Omental fat pad (tissue), 4 donors: Measurements from ENCODE around the gene FLT1. TPM values are rescaled to one million over a fixed set of nuclear protein-coding genes. Genes with fewer than 3 reads are reported as not detected.

Experiments
- ATAC-seq: fragments of 150-250 bp; one replicate; pipeline ENCODE4 v1.9.1; 2016; ENCODE audit warnings: mild to moderate bottlenecking, moderate library complexity; ENCODE audit not compliant: low FRiP score
- DNase-seq: peaks from one replicate; pipeline ENCODE4 v3.0.0-alpha.2; 2019; ENCODE audit warnings: low spot score
- CTCF ChIP-seq, 3 donors: fragments of 450-650 bp; IDR thresholded peaks; one replicate each; pipeline ENCODE4 v1.5.1; 2016 to 2017; ENCODE audit warnings: antibody characterized with exemption in 3 of 3, mild to moderate bottlenecking in 3 of 3, moderate library complexity in 2 of 3
- total RNA-seq, 4 donors: library from RNA; depleted of rRNA; stranded (reverse); fragments of >200 nt; gene quantifications; one replicate each; pipeline ENCODE4 v1.1.0, GENCODE V29; 2016

FLT1 gene
- total RNA-seq, 4 donors from 2014 or later: 24.8 to 210 (median 65.7) TPM

DNA sequence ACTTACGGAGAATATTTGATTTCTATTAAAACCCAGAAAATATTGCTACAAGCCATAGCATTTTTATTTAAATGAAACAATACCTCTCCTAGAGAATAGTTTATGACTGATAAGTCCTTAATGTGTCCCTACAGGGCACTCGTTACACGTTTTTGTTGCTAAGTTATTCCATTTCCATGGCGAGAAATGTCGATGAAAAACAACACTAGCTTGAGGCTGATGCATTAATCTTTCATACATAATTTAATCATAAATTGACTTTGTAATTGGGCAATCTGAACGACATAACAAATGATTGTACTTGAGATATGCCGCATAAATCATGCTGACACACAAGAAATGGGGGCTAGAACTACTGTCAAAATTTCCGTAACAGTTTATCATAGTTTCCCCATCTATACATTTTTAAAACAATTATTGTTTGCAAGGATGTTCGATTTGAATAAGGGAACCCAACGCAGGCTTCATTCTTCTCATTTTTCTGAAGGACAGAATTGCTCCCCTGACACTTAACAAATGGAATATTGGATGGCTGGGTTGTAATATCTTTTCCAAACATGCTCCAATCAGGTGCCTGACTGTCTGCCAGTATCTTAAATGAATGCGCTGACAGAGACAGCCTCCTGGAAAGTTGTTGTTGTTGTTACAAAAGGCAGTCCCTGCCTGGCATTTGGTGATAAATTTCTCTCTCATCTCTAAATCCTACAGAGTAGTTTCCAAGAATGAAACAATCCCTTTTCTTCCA is 61.9 kb downstream of the FLT1 start:
- no peak for TF ChIP-seq CTCF (IDR thresholded peaks at IDR 0.05)
- ATAC-seq (no peak), DNase-seq (no peak)

DNA sequence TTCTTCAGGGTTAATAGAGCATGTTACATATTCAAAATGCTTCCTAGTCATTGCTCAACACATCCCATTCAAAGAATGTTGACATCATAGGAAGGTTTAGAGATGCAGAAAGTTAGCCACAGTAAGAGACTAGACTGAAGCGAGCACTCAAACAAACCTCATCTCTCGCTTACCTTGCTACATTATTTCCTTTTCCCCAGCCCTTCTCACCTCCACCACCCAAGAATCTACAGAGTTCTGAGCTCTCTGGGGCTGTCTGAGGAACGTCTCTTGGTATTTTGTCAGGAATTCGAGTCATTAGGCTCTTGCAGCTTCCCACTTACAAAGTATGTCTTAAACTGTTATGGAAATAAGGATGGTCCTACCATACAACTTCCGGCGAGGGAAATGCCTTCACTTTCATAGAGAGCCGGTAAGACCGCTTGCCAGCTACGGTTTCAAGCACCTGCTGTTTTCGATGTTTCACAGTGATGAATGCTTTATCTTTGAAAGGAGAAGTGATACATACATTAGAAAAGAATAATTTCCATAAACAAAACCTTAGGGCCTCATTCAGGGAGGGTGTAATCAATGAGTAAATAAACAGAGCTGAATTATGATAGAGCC is 65.1 kb downstream of the FLT1 start:
- TF ChIP-seq CTCF (IDR thresholded peaks at IDR 0.05): no peak
- DNase-seq: no peak
- no peak for ATAC-seq

DNA sequence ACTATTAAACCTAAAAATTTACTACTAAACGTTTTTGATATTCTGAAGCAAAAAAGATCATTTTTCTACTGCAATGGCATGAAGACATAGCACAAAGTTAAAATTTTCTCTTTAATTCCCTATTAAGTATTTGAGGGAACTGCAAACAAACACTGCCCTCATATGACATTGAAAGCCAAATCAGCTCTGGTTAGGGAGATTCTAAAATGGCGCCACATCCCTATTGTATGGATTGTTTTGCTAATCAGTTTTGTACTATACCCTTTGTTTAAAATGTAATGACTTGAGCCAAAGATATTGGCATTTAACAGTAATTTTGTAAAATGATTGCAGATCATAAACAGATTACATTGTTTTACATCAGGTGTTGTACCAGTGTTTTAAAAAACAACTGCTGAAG is 65.8 kb downstream of the FLT1 start:
- DNase-seq (no peak), ATAC-seq (no peak)
- TF ChIP-seq CTCF (IDR thresholded peaks at IDR 0.05): no peak

GRCh38 chr13:28426381-28426780 is 68.5 kb downstream of the FLT1 start:
- DNase-seq (no peak), ATAC-seq (no peak)
- no peak for TF ChIP-seq CTCF (IDR thresholded peaks at IDR 0.05)

DNA sequence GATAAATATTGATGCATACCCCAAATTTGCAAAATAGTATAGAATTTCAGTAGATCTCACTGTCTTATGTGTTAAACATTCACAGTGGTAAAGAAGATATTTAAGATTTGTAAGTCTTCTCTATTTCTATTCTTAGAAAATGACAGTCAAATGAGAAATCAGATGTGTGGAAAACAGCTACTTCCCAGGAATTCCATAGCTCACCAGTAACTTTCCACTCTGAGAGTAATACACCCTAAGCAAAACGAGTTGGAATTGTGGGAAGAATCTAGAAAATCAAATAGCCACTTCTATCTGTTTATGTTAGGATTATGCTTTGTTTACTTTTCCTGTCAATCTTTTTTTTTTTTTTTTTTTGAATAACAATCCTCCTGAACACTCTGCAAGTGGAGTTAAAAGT is 69.1 kb downstream of the FLT1 start:
- DNase-seq: no peak
- ATAC-seq: no peak
- TF ChIP-seq CTCF (IDR thresholded peaks at IDR 0.05): no peak

DNA sequence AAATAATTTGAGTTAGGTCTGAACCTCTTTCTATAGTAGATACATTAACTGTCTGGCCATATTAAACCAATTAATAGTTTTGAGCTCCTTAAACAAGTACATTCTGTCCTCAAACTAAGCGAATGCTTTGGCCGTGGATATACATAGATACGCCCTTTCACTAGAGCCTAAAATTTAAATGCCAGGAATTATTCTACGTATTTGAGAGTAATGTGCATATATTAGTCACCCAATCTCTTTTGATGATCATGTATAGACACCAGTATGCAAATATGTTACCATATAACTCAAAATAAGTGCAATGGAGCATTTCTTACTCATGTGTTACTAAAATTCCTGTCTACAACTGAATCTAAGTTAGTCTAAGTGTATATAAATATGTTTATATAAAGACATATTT is 70.4 kb downstream of the FLT1 start:
- TF ChIP-seq CTCF (IDR thresholded peaks at IDR 0.05): no peak
- no peak for DNase-seq
- ATAC-seq: no peak

DNA sequence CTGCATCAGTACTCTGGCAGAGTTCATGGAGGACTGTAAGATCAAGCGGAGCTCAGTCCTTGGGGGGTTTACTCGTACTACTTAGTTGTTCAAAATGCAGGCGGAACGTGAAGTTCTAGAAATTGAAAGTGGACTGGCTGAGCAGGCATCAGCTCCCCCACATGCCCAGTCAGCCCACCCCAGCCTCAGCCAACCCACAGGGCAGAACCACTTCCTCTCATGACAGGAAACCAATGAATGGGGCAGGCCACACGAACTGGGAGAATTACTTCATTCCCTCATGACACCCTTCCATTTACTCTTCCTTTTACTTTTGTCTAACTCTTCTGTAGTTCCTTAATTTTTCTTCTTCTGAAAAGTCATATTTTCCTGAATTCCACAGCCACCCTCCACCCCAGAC is 71.9 kb downstream of the FLT1 start:
- ATAC-seq (no peak), DNase-seq (no peak)
- TF ChIP-seq CTCF (IDR thresholded peaks at IDR 0.05): no peak
